ENCODE results near the gene DPEP2NB.

GRCh38 chr16:68000450-68000849, 15.3 kb downstream of the DPEP2NB start:
- no peak for TF ChIP-seq CTCF (IDR thresholded peaks at IDR 0.05 in 4 of 5, conservative IDR thresholded peaks at IDR 0.05 in 1 of 5)
- TF ChIP-seq POLR2A (IDR thresholded peaks at IDR 0.05): no peak
